Chondrocyte (in vitro differentiated cells): ENCODE results near the gene PCDHB2. TPM values are rescaled to one million over a fixed set of nuclear protein-coding genes. Genes with fewer than 3 reads are reported as not detected.
"Not testable (repeated sequence)": the region's sequence is repeated elsewhere in the genome, so short reads cannot be mapped to it uniquely, and the experiment has no call there.

Experiments used
- DNase-seq: peaks from one replicate; pipeline ENCODE4 v3.0.0; 2021; ENCODE audit warnings: mixed read lengths, low spot score
- H3K27ac Mint-ChIP-seq: one replicate; pipeline ENCODE4 v1.8.0; 2021; ENCODE audit warnings: mild to moderate bottlenecking, moderate library complexity, mixed read lengths; ENCODE audit not compliant: unreplicated experiment
- H3K27me3 Mint-ChIP-seq: 2 replicates; pipeline ENCODE4 v1.8.0; 2021; ENCODE audit warnings: low read depth, mixed read lengths
- H3K36me3 Mint-ChIP-seq: 2 replicates; pipeline ENCODE4 v1.8.0; 2021; ENCODE audit warnings: low read depth, mixed read lengths
- H3K4me1 Mint-ChIP-seq: 2 replicates; pipeline ENCODE4 v1.8.0; 2021; ENCODE audit warnings: low read depth, mild to moderate bottlenecking, mixed read lengths
- H3K4me3 Mint-ChIP-seq: one replicate; pipeline ENCODE4 v1.8.0; 2021; ENCODE audit warnings: mild to moderate bottlenecking, moderate library complexity, mixed read lengths; ENCODE audit not compliant: unreplicated experiment
- H3K9me3 Mint-ChIP-seq: 2 replicates; pipeline ENCODE4 v1.8.0; 2021; ENCODE audit warnings: low read depth, mixed read lengths
- total RNA-seq: library from RNA; stranded (reverse); gene quantifications from 3 replicates; pipeline ENCODE4 v1.2.1, GENCODE V29; 2021
- TF ChIP-seq, protein P1 (sequence below): fragments of 200-600 bp; sonication (generic); IDR thresholded peaks from 2 replicates; pipeline ENCODE4 v1.5.0; 2021; ENCODE audit warnings: antibody characterized with exemption, mild to moderate bottlenecking, moderate library complexity

PCDHB2 gene
- total RNA-seq, 1 donor from 2014 or later = 60.5 TPM

- peak within 1 kb of the TSS; percentile 77 for H3K4me3 Mint-ChIP-seq
- TF ChIP-seq, protein P1, sequence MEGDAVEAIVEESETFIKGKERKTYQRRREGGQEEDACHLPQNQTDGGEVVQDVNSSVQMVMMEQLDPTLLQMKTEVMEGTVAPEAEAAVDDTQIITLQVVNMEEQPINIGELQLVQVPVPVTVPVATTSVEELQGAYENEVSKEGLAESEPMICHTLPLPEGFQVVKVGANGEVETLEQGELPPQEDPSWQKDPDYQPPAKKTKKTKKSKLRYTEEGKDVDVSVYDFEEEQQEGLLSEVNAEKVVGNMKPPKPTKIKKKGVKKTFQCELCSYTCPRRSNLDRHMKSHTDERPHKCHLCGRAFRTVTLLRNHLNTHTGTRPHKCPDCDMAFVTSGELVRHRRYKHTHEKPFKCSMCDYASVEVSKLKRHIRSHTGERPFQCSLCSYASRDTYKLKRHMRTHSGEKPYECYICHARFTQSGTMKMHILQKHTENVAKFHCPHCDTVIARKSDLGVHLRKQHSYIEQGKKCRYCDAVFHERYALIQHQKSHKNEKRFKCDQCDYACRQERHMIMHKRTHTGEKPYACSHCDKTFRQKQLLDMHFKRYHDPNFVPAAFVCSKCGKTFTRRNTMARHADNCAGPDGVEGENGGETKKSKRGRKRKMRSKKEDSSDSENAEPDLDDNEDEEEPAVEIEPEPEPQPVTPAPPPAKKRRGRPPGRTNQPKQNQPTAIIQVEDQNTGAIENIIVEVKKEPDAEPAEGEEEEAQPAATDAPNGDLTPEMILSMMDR = peak; percentile 67
These were observed 40.8 kb downstream of the PCDHB2 start, which contains the start of gene PCDHB5 for GRCh38 chr5:141135030-141135717. Gene PCDHB5 (plus strand): TSS chr5:141135206. CDS start chr5:141135435, 229 bp downstream.

GRCh38 chr5:141135718-141136266, 41.4 kb downstream of the PCDHB2 start:
- Mint-ChIP-seq H3K4me1 (no peaks in the 10 kb centered on the region), H3K4me3 (peak overlapping the region; percentile 77), H3K27me3 (no peaks in the 10 kb centered on the region), H3K27ac (peak overlapping the region; percentile 84), H3K36me3 (peaks cover 50% of the 10 kb centered on the region), H3K9me3 (peaks cover 68% of the 10 kb centered on the region)
- DNase-seq = no peak
- TF ChIP-seq, protein P1 = no peak

More at GRCh38 chr5:141135030-141135717, 40.8 kb downstream of the PCDHB2 start, which contains the start of gene PCDHB5:
- Mint-ChIP-seq H3K27me3 (no peaks in the 10 kb centered on the region), H3K4me1 (no peaks in the 10 kb centered on the region), H3K27ac (peak within 1 kb of the TSS; percentile 84), H3K9me3 (peaks cover 72% of the 10 kb centered on the region), H3K36me3 (peaks cover 53% of the 10 kb centered on the region)
- DNase-seq = no peak

- Mint-ChIP-seq H3K36me3 (peaks cover 50% of the 10 kb centered on the region), H3K9me3 (peaks cover 67% of the 10 kb centered on the region)
- not testable (repeated sequence) for H3K27ac Mint-ChIP-seq, H3K4me3 Mint-ChIP-seq, H3K27me3 Mint-ChIP-seq, H3K4me1 Mint-ChIP-seq, DNase-seq
These were observed 42.9 kb downstream of the PCDHB2 start for GRCh38 chr5:141137346-141137745.

Other genes with a start within 250 kb of the PCDHB2 start
- gene PCDHA9, start 246.2 kb upstream of the PCDHB2 start, total RNA-seq = 1.2 to 2.0 TPM (median 1.3 TPM) in 3 replicates
- gene PCDHA10, start 238.7 kb upstream of the PCDHB2 start, total RNA-seq = 6.7 to 21.2 TPM (median 20.5 TPM) in 3 replicates
- gene PCDHA11, start 225.7 kb upstream of the PCDHB2 start, total RNA-seq = 6.0 to 10.7 TPM (median 6.1 TPM) in 3 replicates
- 15.9 to 23.6 TPM (median 23.0 TPM) in 3 replicates for gene PCDHA12, start 219.3 kb upstream of the PCDHB2 start, total RNA-seq
- 1.1 to 2.0 TPM (median 1.3 TPM) in 3 replicates for gene PCDHA13, start 212.5 kb upstream of the PCDHB2 start, total RNA-seq
- gene PCDHAC1, start 168.3 kb upstream of the PCDHB2 start, total RNA-seq = 5.8 to 7.2 TPM (median 7.1 TPM) in 3 replicates
- 4.9 to 7.1 TPM (median 6.7 TPM) in 3 replicates for gene PCDHAC2, start 128.1 kb upstream of the PCDHB2 start, total RNA-seq
- 0.05 TPM in 1 of 3 replicates, not detected in the others for gene PCDHB1, start 43.2 kb upstream of the PCDHB2 start, total RNA-seq
- gene PCDHB3, start 5.9 kb downstream of the PCDHB2 start, total RNA-seq = 5.6 to 12.1 TPM (median 5.6 TPM) in 3 replicates
- gene PCDHB4, start 27.2 kb downstream of the PCDHB2 start, total RNA-seq = 2.0 to 5.4 TPM (median 2.0 TPM) in 3 replicates
- gene PCDHB5, start 40.6 kb downstream of the PCDHB2 start, total RNA-seq = 6.6 to 11.4 TPM (median 10.2 TPM) in 3 replicates
- 1.2 to 3.1 TPM (median 1.2 TPM) in 3 replicates for gene PCDHB6, start 55.4 kb downstream of the PCDHB2 start, total RNA-seq
- 1.1 to 2.5 TPM (median 1.2 TPM) in 3 replicates for gene PCDHB7, start 78.0 kb downstream of the PCDHB2 start, total RNA-seq
- 1.1 to 3.1 TPM (median 1.7 TPM) in 3 replicates for gene PCDHB8, start 83.2 kb downstream of the PCDHB2 start, total RNA-seq
- gene PCDHB16, start 87.8 kb downstream of the PCDHB2 start, total RNA-seq = 4.3 to 6.1 TPM (median 5.9 TPM) in 3 replicates
- 3.1 to 4.8 TPM (median 3.7 TPM) in 3 replicates for gene PCDHB9, start 92.5 kb downstream of the PCDHB2 start, total RNA-seq
- gene PCDHB10, start 97.7 kb downstream of the PCDHB2 start, total RNA-seq = 3.8 to 5.3 TPM (median 4.3 TPM) in 3 replicates
- 0.90 to 2.4 TPM (median 1.3 TPM) in 3 replicates for gene PCDHB11, start 105.0 kb downstream of the PCDHB2 start, total RNA-seq
- gene PCDHB12, start 114.1 kb downstream of the PCDHB2 start, total RNA-seq = 1.5 to 2.4 TPM (median 1.7 TPM) in 3 replicates
- 2.4 to 2.9 TPM (median 2.9 TPM) in 3 replicates for gene PCDHB13, start 119.3 kb downstream of the PCDHB2 start, total RNA-seq
- 2.7 to 4.9 TPM (median 4.0 TPM) in 3 replicates for gene PCDHB14, start 128.7 kb downstream of the PCDHB2 start, total RNA-seq
- gene PCDHB15, start 150.8 kb downstream of the PCDHB2 start, total RNA-seq = 1.7 to 4.3 TPM (median 1.9 TPM) in 3 replicates
- 0.15 to 0.48 TPM (median 0.41 TPM) in 3 replicates for gene SLC25A2, start 209.4 kb downstream of the PCDHB2 start, total RNA-seq
- gene TAF7, start 226.2 kb downstream of the PCDHB2 start, total RNA-seq = 66.4 to 73.3 TPM (median 69.7 TPM) in 3 replicates
- gene PCDHGA1, start 235.9 kb downstream of the PCDHB2 start, total RNA-seq = 0.10 to 0.23 TPM (median 0.15 TPM) in 3 replicates
- 0.19 to 0.30 TPM (median 0.23 TPM) in 3 replicates for gene PCDHGA2, start 244.1 kb downstream of the PCDHB2 start, total RNA-seq
- 0.12 to 0.51 TPM (median 0.28 TPM) in 3 replicates for gene PCDHGA3, start 249.2 kb downstream of the PCDHB2 start, total RNA-seq